Measurements from ENCODE around the gene LOXHD1. TPM values are rescaled to one million over a fixed set of nuclear protein-coding genes. Genes with fewer than 3 reads are reported as not detected.

Gene LOXHD1
- total RNA-seq, 1 donor from 2014 or later = 2.9 TPM

DNA sequence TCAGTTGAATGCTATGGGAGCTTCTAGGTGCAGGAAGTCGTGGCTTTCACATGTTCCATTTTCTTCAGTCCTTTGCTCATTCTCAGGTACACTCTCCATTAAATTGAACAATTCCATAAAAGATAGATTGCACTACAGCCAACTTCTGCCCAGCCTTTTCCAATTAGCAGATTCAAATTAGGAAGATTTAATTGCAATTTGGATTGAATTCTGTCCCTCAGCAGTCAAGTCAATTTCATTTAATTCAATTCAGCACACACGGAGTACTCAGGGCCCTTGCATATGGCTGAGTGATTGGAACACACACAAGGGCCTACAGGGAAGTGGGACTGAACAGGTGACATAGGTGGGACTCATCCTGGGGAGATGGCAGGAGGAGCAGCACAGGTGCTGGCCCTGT is 220.4 kb downstream of the LOXHD1 start:
- TF ChIP-seq, protein P1, sequence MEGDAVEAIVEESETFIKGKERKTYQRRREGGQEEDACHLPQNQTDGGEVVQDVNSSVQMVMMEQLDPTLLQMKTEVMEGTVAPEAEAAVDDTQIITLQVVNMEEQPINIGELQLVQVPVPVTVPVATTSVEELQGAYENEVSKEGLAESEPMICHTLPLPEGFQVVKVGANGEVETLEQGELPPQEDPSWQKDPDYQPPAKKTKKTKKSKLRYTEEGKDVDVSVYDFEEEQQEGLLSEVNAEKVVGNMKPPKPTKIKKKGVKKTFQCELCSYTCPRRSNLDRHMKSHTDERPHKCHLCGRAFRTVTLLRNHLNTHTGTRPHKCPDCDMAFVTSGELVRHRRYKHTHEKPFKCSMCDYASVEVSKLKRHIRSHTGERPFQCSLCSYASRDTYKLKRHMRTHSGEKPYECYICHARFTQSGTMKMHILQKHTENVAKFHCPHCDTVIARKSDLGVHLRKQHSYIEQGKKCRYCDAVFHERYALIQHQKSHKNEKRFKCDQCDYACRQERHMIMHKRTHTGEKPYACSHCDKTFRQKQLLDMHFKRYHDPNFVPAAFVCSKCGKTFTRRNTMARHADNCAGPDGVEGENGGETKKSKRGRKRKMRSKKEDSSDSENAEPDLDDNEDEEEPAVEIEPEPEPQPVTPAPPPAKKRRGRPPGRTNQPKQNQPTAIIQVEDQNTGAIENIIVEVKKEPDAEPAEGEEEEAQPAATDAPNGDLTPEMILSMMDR (IDR thresholded peaks at IDR 0.05) = no peak
- Histone ChIP-seq H3K4me1 (no peaks in the 10 kb centered on the region), H3K27me3 (ENCODE audit: low read depth) (no peaks in the 10 kb centered on the region), H3K4me3 (no peak overlapping the region), H3K9me3 (no peaks in the 10 kb centered on the region), H3K36me3 (no peaks in the 10 kb centered on the region), H3K27ac (no peak overlapping the region)
- ATAC-seq (no peak), DNase-seq (no peak)
- intact Hi-C loops (cut with DNase I) = no loop called here

DNA sequence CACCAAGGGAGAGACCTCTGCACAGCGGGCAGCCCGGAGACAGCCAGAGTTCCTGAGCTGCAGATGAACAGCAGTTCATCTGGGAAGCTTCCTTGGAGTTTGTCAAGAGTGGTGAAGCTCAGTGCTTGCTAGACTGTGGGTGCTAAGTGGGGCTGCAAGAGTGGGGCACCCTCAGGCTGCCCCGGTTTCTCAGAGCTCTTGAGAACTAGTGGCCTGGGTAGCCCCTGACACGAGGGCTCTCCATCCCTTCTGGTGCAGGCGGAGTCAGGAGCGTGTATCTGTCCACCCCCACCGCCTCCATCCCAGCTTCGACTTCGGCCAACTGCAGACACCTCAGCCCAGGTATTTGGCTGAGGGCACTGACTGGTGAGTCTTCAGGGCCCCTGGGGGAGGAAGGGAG is 222.0 kb downstream of the LOXHD1 start:
- DNase-seq = no peak
- no peaks in the 10 kb centered on the region for H3K27me3 ChIP-seq (ENCODE audit: low read depth)
- H3K9me3 ChIP-seq = no peaks in the 10 kb centered on the region
- H3K36me3 ChIP-seq = no peaks in the 10 kb centered on the region
- TF ChIP-seq, protein P1 (IDR thresholded peaks at IDR 0.05) = no peak
- no peak overlapping the region for H3K4me3 ChIP-seq
- intact Hi-C loops (cut with DNase I) = no loop called here
- H3K4me1 ChIP-seq = no peaks in the 10 kb centered on the region
- H3K27ac ChIP-seq = no peak overlapping the region
- ATAC-seq = no peak

DNA sequence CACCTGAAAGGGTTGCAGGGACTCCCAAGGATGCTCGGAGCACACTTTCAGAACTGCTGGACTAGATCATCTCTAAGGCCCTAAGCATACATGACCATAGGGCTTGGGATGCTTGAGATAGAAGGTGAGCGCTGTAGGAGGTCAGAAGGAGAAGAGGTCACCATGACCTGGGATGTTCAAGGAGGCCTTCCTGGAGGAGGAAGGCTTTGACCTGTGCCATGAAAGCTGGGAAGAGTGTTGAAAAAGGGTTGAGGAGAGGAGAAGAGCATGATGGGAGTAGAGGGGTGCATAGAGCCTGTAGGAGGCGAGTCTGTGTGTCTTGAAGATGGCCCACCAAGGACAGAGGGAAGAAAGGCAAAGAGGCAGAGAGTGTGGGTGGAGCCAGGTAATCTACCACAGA is 222.4 kb downstream of the LOXHD1 start:
- no peak for DNase-seq
- H3K9me3 ChIP-seq = no peaks in the 10 kb centered on the region
- intact Hi-C loops (cut with DNase I) = no loop called here

DNA sequence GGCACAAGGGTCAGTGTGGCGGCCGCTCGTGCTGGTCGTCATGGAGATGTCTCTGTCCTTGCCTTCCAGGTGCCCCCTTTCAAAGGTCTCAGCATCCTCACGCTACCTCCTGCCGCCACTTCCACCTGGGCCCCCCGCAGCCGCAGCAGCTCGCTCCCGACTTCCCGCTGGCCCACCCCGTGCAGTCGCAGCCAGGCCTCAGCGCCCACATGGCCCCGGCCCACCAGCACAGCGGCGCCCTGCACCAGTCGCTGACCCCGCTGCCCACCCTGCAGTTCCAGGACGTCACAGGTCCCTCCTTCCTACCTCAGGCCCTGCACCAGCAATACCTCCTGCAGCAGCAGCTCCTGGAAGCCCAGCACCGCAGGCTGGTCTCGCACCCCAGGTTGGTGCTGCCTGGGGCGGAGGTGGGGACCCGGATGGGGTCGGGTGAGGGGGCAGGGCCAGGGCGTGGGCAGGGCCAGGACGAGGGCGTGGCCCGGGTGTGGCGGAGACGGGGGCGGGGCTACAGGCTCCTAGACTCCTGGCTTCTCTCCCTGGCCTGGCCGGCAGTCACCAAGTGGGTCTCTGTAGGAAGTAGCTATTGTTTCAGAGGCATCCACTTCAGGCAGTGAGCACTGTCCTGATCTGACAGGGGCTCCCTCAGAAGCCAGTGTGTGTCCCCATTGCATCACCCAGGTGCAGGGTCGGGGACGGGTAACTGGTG is 223.7 kb downstream of the LOXHD1 start:
- Histone ChIP-seq H3K27me3 (ENCODE audit: low read depth) (no peaks in the 10 kb centered on the region), H3K27ac (no peak overlapping the region), H3K36me3 (no peaks in the 10 kb centered on the region), H3K4me1 (no peaks in the 10 kb centered on the region), H3K9me3 (no peaks in the 10 kb centered on the region), H3K4me3 (no peak overlapping the region)
- DNase-seq (no peak), ATAC-seq (peak; percentile 24 to 31)
- TF ChIP-seq, protein P1 (IDR thresholded peaks at IDR 0.05) = no peak
- intact Hi-C loops (cut with DNase I) = no loop called here

More for the DNA sequence above, 222.4 kb downstream of the LOXHD1 start:
- Histone ChIP-seq H3K27ac (no peak overlapping the region), H3K4me3 (no peak overlapping the region), H3K27me3 (ENCODE audit: low read depth) (no peaks in the 10 kb centered on the region), H3K4me1 (no peaks in the 10 kb centered on the region), H3K36me3 (no peaks in the 10 kb centered on the region)
- ATAC-seq = no peak
- TF ChIP-seq, protein P1 (IDR thresholded peaks at IDR 0.05) = no peak

DNA sequence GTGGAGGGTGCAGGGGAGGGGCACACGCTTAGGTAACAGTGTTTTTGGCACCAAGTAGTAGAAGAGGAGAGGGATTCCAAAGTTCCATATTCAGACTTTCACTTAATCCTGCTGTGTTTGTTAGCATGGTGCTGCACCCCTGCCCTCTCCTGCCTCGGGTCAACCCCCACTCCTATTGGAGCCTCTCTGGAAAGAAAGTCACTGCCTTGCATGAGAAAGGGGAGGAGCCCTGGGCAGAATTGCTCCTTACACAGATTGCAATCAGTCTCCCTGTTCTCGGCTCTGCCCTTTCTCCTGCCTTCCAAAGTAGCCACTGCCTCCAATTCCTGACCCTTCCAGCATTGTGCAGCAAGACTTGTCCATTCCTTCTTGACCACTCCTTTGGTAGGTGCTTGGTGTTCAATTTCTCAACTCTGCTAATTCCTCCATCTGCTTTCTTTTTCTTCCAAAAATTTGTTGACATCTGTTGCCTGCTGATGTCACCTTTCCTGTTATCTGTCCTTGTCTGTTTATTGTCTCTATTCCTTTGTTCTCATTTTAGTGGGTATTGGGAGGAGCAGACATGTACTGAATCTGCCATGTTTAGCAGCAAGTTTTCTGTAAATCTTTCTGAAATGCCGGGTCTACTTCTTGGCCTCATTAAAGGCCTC is 225.4 kb downstream of the LOXHD1 start:
- no peaks in the 10 kb centered on the region for H3K4me1 ChIP-seq
- ATAC-seq (no peak), DNase-seq (no peak)
- intact Hi-C loops (cut with DNase I) = no loop called here
- no peak overlapping the region for H3K4me3 ChIP-seq
- H3K27ac ChIP-seq = no peak overlapping the region
- H3K27me3 ChIP-seq (ENCODE audit: low read depth) = no peaks in the 10 kb centered on the region
- TF ChIP-seq, protein P1 (IDR thresholded peaks at IDR 0.05) = no peak
- no peaks in the 10 kb centered on the region for H3K9me3 ChIP-seq
- no peaks in the 10 kb centered on the region for H3K36me3 ChIP-seq

Data from lower lobe of right lung (tissue), 2 donors.